GM15510 (cell line): ENCODE measurements around the gene SLC30A3.

Experiments used
- POLR2A ChIP-seq: IDR thresholded peaks from 3 replicates; pipeline ENCODE4 v1.6.1; 2011; ENCODE audit warnings: borderline replicate concordance; ENCODE audit not compliant: insufficient read length; ENCODE audit errors: extremely low read depth

SLC30A3 gene

DNA sequence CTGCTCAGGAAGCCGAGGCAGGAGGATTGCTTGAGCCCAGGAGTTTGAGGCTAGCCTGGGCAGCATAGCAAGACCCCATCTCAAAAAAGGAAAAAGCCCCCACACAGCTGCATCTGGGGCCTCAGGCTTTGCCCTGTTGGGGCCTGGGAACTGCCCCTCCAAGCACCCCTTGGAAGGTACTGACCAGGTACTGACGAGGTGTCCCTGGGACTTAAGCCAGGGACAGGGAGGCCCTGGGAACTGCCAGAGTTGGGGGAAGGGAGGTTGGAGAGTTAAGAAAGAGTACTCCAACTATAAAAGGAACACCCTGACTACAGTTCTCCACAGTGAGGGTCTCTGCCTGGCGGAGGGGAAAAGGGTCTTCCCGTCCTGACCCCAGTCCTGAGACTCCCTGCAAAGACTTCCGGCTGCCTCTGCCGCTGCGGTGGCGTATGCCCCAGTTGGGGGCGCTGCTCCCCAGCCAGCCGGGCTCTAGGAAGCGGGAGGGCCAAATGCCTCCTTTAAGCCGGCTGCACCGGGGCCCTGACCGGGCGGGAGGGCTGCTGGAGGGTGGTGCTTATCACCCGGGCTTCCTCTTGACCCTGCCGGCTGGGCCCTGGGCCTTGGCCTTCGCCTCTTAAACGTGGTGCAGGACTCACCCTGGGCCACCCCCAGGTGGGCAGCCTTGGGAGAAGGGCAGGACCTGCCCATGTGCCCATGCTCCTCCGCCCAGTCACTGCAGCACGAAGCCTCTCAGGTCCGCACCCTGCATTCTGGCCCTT lies 12.8 kb downstream of the SLC30A3 start:
- TF ChIP-seq POLR2A, result no peak

- TF ChIP-seq POLR2A, result no peak
Observed at GRCh38 chr2:27249159-27249890, 13.5 kb downstream of the SLC30A3 start.

GRCh38 chr2:27247893-27248292 lies 15.0 kb downstream of the SLC30A3 start:
- TF ChIP-seq POLR2A, result no peak

GRCh38 chr2:27245626-27246025 lies 17.2 kb downstream of the SLC30A3 start:
- no peak for TF ChIP-seq POLR2A

GRCh38 chr2:27245116-27245515 lies 17.7 kb downstream of the SLC30A3 start:
- no peak for TF ChIP-seq POLR2A

GRCh38 chr2:27243391-27244130 lies 19.3 kb downstream of the SLC30A3 start:
- TF ChIP-seq POLR2A, result no peak

- TF ChIP-seq POLR2A, result no peak
Observed at GRCh38 chr2:27242614-27242951, 20.3 kb downstream of the SLC30A3 start.

GRCh38 chr2:27241761-27242613 lies 20.9 kb downstream of the SLC30A3 start:
- no peak for TF ChIP-seq POLR2A

DNA sequence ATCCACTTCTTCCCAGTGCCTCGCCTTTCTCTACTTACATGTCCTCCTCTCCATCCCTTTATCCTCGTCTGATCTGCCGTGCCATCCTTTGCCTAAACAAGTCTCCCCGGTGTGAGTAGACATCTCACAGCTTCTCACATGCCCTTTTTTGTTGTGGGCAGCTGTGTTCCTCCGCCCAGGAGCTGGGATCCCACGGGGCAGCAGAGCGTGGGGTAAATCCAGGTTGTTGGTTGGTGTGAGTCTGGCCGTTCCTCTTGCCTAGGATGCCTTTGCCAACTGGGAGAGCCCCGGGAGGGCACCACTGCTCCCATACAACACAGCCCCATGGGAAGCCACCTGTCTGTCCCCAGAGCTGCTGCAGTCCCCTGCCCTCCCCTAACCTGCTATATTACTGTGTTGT lies 22.4 kb downstream of the SLC30A3 start:
- TF ChIP-seq POLR2A, result no peak

GRCh38 chr2:27238976-27239375 lies 23.9 kb downstream of the SLC30A3 start:
- TF ChIP-seq POLR2A, result no peak

GRCh38 chr2:27237341-27237945 lies 25.4 kb downstream of the SLC30A3 start:
- TF ChIP-seq POLR2A, result no peak

GRCh38 chr2:27236626-27237025 lies 26.2 kb downstream of the SLC30A3 start:
- no peak for TF ChIP-seq POLR2A

DNA sequence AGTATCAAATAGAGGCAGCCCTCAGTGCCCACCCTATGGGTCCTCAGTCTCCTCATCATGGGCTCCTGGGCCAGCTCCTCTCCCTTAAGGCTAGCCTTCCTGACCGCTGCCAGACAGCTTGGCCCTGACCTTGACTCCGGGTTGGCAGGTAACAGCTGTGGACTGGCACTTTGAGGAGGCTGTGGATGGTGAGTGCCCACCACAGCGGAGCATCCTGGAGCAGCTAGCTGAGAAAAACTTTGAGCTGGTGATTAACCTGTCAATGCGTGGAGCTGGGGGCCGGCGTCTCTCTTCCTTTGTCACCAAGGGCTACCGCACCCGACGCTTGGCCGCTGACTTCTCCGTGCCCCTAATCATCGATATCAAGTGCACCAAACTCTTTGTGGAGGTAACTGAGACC lies 26.7 kb downstream of the SLC30A3 start:
- TF ChIP-seq POLR2A, result no peak

GRCh38 chr2:27233341-27233740 lies 29.5 kb downstream of the SLC30A3 start:
- no peak for TF ChIP-seq POLR2A
